HepG2 (cell line): ENCODE data around the gene ATG4B. TPM values are rescaled to one million over a fixed set of nuclear protein-coding genes. Genes with fewer than 3 reads are reported as not detected.

Source experiments
- ATF7 ChIP-seq, 2 experiments: fragments of 450-650 bp in 1 of 2; sonication (generic) in 1 of 2; formaldehyde crosslinking in 1 of 2; IDR thresholded peaks; 2 replicates each; pipeline versions ENCODE4 v1.4.0 to v1.6.1; 2016 to 2020; ENCODE audit warnings: antibody characterized with exemption in 1 of 2, mild to moderate bottlenecking in 1 of 2, missing genetic modification reagents in 1 of 2
- BCL6 ChIP-seq: IDR thresholded peaks from 2 replicates; pipeline ENCODE4 v1.6.1; 2016; ENCODE audit warnings: missing genetic modification reagents, missing compliant biosample characterization
- DRAP1 ChIP-seq: IDR thresholded peaks from 2 replicates; pipeline ENCODE4 v1.6.1; 2016; ENCODE audit warnings: missing genetic modification reagents, missing compliant biosample characterization
- FOXA3 ChIP-seq: IDR thresholded peaks from 2 replicates; pipeline ENCODE4 v1.6.1; 2016; ENCODE audit warnings: missing genetic modification reagents, missing compliant biosample characterization
- GATAD2A ChIP-seq: IDR thresholded peaks from 2 replicates; pipeline ENCODE4 v1.6.1; 2016
- GMEB2 ChIP-seq: IDR thresholded peaks from 2 replicates; pipeline ENCODE4 v1.6.1; 2016; ENCODE audit warnings: missing biosample characterization, missing genetic modification reagents, low read depth
- HIVEP1 ChIP-seq: sonication (generic); formaldehyde crosslinking; IDR thresholded peaks from 2 replicates; pipeline ENCODE4 v1.4.0; 2020; ENCODE audit warnings: mild to moderate bottlenecking, missing genetic modification reagents
- IKZF5 ChIP-seq: IDR thresholded peaks from 2 replicates; pipeline ENCODE4 v1.6.1; 2018; ENCODE audit warnings: missing genetic modification reagents, mild to moderate bottlenecking, missing compliant biosample characterization
- LBX2 ChIP-seq: sonication (generic); formaldehyde crosslinking; IDR thresholded peaks from 2 replicates; pipeline ENCODE4 v1.5.0; 2020; ENCODE audit warnings: missing genetic modification reagents, mild to moderate bottlenecking, borderline replicate concordance
- LCORL ChIP-seq, 2 experiments: fragments of 450-650 bp in 1 of 2; sonication (generic) in 1 of 2; formaldehyde crosslinking in 1 of 2; IDR thresholded peaks; 2 replicates each; pipeline versions ENCODE4 v1.5.0 to v1.6.1; 2017 to 2020; ENCODE audit warnings: antibody characterized with exemption in 1 of 2, missing genetic modification reagents in 1 of 2
- MEIS2 ChIP-seq: sonication (generic); formaldehyde crosslinking; IDR thresholded peaks from 2 replicates; pipeline ENCODE4 v1.9.0; 2021; ENCODE audit warnings: mild to moderate bottlenecking, missing genetic modification reagents
- MLXIP ChIP-seq: sonication (generic); formaldehyde crosslinking; IDR thresholded peaks from 2 replicates; pipeline ENCODE4 v1.9.0; 2021; ENCODE audit warnings: missing genetic modification reagents, borderline replicate concordance
- SIN3A ChIP-seq: IDR thresholded peaks from 2 replicates; pipeline ENCODE4 v1.6.1; 2011; ENCODE audit warnings: low read depth, mild to moderate bottlenecking, control low read depth, low read length, borderline replicate concordance
- THAP9 ChIP-seq: sonication (generic); formaldehyde crosslinking; IDR thresholded peaks from 2 replicates; pipeline ENCODE4; 2020; ENCODE audit warnings: missing genetic modification reagents, mild to moderate bottlenecking, borderline replicate concordance
- ZFYVE20 ChIP-seq: sonication (generic); formaldehyde crosslinking; IDR thresholded peaks from 2 replicates; pipeline ENCODE4 v1.8.0; 2023; ENCODE audit warnings: low read depth, mild to moderate bottlenecking, moderate library complexity, missing genetic modification reagents, borderline replicate concordance
- ZNF282 ChIP-seq: fragments of 450-650 bp; IDR thresholded peaks from 2 replicates; pipeline ENCODE4 v1.6.1; 2018; ENCODE audit not compliant: partially characterized antibody
- ZNF335 ChIP-seq: sonication (generic); formaldehyde crosslinking; IDR thresholded peaks from 2 replicates; pipeline ENCODE4 v1.4.0; 2020; ENCODE audit warnings: missing genetic modification reagents
- ZNF362 ChIP-seq: sonication (generic); formaldehyde crosslinking; IDR thresholded peaks from 2 replicates; pipeline ENCODE4 v1.4.0; 2020; ENCODE audit warnings: missing genetic modification reagents, mild to moderate bottlenecking, borderline replicate concordance
- ZSCAN21 ChIP-seq: sonication (generic); formaldehyde crosslinking; IDR thresholded peaks from 2 replicates; pipeline ENCODE4 v1.8.0; 2022; ENCODE audit warnings: mild to moderate bottlenecking, missing genetic modification reagents, moderate library complexity, borderline replicate concordance
- polyA plus RNA-seq, 8 experiments: library from polyadenylated mRNA; depleted of rRNA in 3 of 8; stranded (reverse) in 7 of 8; unstranded in 1 of 8; fragments of >200 nt; fragmentation: Illumina TruSeq in 4 of 8; extraction: Trizol in 4 of 8; gene quantifications; 2 replicates each; pipeline versions ENCODE4 v1.2.1 to v1.2.3, GENCODE V29; 2011 to 2016; ENCODE audit warnings: low read depth in 4 of 8, missing spikeins in 1 of 8, mixed read lengths in 1 of 8; ENCODE audit not compliant: insufficient read depth in 1 of 8
- total RNA-seq, 5 experiments: library from RNA; depleted of rRNA; stranded (reverse); fragments of >200 nt; fragmentation: Illumina TruSeq; extraction: Trizol; gene quantifications; 2 replicates each; pipeline ENCODE4 v1.2.3, GENCODE V29; 2016; ENCODE audit warnings: low read depth in 1 of 5

The ATG4B gene
- total and polyA plus RNA-seq, 2 of the 13 experiments (the other 11 are each of a cell fraction or from before 2014, with no cell fraction given), result 95.5 to 239 TPM

- no peak for TF ChIP-seq LBX2
- no peak for TF ChIP-seq ZFYVE20 (CRISPR knock-in tag)
- no peak for TF ChIP-seq LCORL (IDR thresholded peaks at IDR 0.05)
- TF ChIP-seq LCORL (CRISPR knock-in tag; IDR thresholded peaks at IDR 0.05), result no peak; the same call in 1 of the 2 replicates
- TF ChIP-seq GMEB2 (CRISPR knock-in tag), result no peak
- TF ChIP-seq HIVEP1 (CRISPR knock-in tag), result no peak
- TF ChIP-seq ZNF335 (CRISPR knock-in tag), result peak; percentile 79
- TF ChIP-seq ATF7 (IDR thresholded peaks at IDR 0.05), result no peak
- TF ChIP-seq ATF7 (CRISPR knock-in tag; IDR thresholded peaks at IDR 0.05), result no peak; the same call in 1 of the 2 replicates
- no peak; the same call in 1 of the 2 replicates for TF ChIP-seq BCL6 (CRISPR knock-in tag)
- no peak for TF ChIP-seq ZNF282
- no peak for TF ChIP-seq SIN3A
- TF ChIP-seq THAP9 (CRISPR knock-in tag), result peak; percentile 63; the same call in 1 of the 2 replicates
- no peak for TF ChIP-seq ZSCAN21 (CRISPR knock-in tag)
- peak; percentile 53; the same call in 1 of the 2 replicates for TF ChIP-seq ZNF362 (CRISPR knock-in tag)
- TF ChIP-seq GATAD2A, result no peak
- TF ChIP-seq DRAP1 (CRISPR knock-in tag), result peak; percentile 46; the same call in 1 of the 2 replicates
- TF ChIP-seq IKZF5, result 0 out of 2 replicates have a peak, but pooled peaks have one; percentile 78
- no peak for TF ChIP-seq MLXIP (CRISPR knock-in tag)
- TF ChIP-seq FOXA3, result peak; percentile 29; the same call in 1 of the 2 replicates
- TF ChIP-seq MEIS2 (CRISPR knock-in tag), result no peak
These were observed 63.6 kb downstream of the ATG4B start (continued) for GRCh38 chr2:241701149-241701398.
